Uterus (tissue), 4 donors: ENCODE data around the gene GPHB5. TPM values are rescaled to one million over a fixed set of nuclear protein-coding genes. Genes with fewer than 3 reads are reported as not detected.

ENCODE experiments used
- DNase-seq, 2 donors: peaks; one replicate each; pipeline ENCODE4 v3.0.0-alpha.2; 2019 to 2020
- H3K27ac ChIP-seq, 2 donors: fragments of 200-600 bp; sonication (generic); 1 replicate in 1 of 2; 2 replicates in 1 of 2; pipeline ENCODE4 v1.5.1; 2016 to 2018
- H3K27me3 ChIP-seq, 2 donors: fragments of 200-600 bp; sonication (generic); one replicate each; pipeline ENCODE4 v1.5.1; 2018 to 2019; ENCODE audit warnings: control low read depth in 1 of 2
- H3K36me3 ChIP-seq, 2 donors: fragments of 200-600 bp; sonication (generic); one replicate each; pipeline ENCODE4 v1.5.1; 2019; ENCODE audit warnings: control low read depth in 1 of 2
- H3K4me1 ChIP-seq, 2 donors: fragments of 200-600 bp; sonication (generic); one replicate each; pipeline ENCODE4 v1.5.1; 2018 to 2019; ENCODE audit warnings: control low read depth in 1 of 2
- H3K4me3 ChIP-seq, 2 donors: fragments of 200-600 bp; sonication (generic); 1 replicate in 1 of 2; 2 replicates in 1 of 2; pipeline ENCODE4 v1.5.1; 2018 to 2019; ENCODE audit warnings: mild to moderate bottlenecking in 1 of 2
- H3K9me3 ChIP-seq, 2 donors: fragments of 200-600 bp; sonication (generic); one replicate each; pipeline ENCODE4 v1.5.1; 2019; ENCODE audit warnings: control low read depth in 1 of 2
- POLR2A ChIP-seq, 2 donors: fragments of 450-650 bp; IDR thresholded peaks; one replicate each; pipeline ENCODE4 v1.6.1; 2016; ENCODE audit warnings: antibody characterized with exemption in 2 of 2, mild to moderate bottlenecking in 1 of 2, moderate library complexity in 1 of 2
- intact Hi-C: fragments of 100-400 bp; cut with DNase I; formaldehyde crosslinking; loops from one replicate; pipeline ENCODE4 v1.15.1; 2023; ENCODE audit warnings: low total_unique reads
- total RNA-seq, 4 donors: library from RNA; depleted of rRNA in 3 of 4; stranded (reverse); fragments of >200 nt in 3 of 4; gene quantifications; one replicate each; pipeline versions ENCODE4 v1.1.0 to v1.2.4, GENCODE V29; 2014 to 2023
- TF ChIP-seq, protein P1 (sequence below), 4 experiments: fragments of 200-600 bp in 2 of 4; fragments of 450-650 bp in 2 of 4; sonication (generic) in 2 of 4; IDR thresholded peaks; one replicate each; pipeline ENCODE4 v1.5.1; 2016 to 2019; ENCODE audit warnings: antibody characterized with exemption in 4 of 4, mild to moderate bottlenecking in 2 of 4, moderate library complexity in 1 of 4
- donor health status: DM: yes; HTN: yes; CAD: no.

The GPHB5 gene
- total RNA-seq, 4 donors from 2014 or later = not detected

DNA sequence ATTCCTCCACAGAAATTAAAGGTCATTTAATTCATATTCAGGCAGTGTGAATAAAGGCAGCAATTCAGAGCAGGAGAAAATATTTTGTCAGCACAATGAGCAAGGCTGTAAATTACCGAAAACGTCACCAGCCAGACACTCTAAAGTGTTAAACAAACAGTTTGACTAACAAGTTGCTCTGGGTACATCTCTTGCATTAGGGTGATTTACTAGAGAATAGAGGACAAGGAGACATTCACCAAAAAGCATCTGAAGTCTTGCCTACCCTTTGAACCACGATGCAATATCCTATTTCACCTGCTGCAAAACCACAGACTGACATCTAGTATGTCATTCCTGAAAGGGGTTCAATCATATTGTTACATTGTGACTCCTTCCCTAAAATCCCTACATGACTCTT lies 27.1 kb upstream of the GPHB5 start:
- no peak overlapping the region for H3K4me3 ChIP-seq

DNA sequence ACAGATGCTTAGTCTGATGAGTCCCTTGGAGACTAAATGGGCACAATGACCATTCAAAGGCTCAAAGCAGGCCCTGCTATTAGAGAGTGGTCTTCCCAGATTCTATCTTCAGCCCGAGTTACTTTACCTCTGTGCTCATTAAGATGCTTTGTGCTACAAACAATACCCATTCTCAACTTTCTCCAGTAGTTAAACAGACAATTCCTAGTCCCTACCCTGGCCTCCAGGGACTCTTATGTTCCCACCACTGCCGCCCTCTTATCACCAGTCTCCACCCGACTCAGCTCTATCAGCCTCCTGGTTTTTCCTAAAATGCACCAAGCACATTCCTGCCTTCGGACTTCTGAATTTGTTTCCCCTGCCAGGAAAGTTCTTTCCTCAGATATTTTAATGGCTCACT lies 25.6 kb upstream of the GPHB5 start:
- no peak for DNase-seq
- Histone ChIP-seq H3K9me3 (no peaks in the 10 kb centered on the region), H3K27ac (no peak overlapping the region), H3K36me3 (no peaks in the 10 kb centered on the region), H3K4me1 (no peaks in the 10 kb centered on the region), H3K4me3 (no peak overlapping the region), H3K27me3 (no peaks in the 10 kb centered on the region)
- no peak for TF ChIP-seq POLR2A (IDR thresholded peaks at IDR 0.05)
- intact Hi-C loops = no loop called here

More for the DNA sequence above, 27.1 kb upstream of the GPHB5 start:
- TF ChIP-seq, protein P1, sequence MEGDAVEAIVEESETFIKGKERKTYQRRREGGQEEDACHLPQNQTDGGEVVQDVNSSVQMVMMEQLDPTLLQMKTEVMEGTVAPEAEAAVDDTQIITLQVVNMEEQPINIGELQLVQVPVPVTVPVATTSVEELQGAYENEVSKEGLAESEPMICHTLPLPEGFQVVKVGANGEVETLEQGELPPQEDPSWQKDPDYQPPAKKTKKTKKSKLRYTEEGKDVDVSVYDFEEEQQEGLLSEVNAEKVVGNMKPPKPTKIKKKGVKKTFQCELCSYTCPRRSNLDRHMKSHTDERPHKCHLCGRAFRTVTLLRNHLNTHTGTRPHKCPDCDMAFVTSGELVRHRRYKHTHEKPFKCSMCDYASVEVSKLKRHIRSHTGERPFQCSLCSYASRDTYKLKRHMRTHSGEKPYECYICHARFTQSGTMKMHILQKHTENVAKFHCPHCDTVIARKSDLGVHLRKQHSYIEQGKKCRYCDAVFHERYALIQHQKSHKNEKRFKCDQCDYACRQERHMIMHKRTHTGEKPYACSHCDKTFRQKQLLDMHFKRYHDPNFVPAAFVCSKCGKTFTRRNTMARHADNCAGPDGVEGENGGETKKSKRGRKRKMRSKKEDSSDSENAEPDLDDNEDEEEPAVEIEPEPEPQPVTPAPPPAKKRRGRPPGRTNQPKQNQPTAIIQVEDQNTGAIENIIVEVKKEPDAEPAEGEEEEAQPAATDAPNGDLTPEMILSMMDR (IDR thresholded peaks at IDR 0.05) = no peak
- no peak for TF ChIP-seq POLR2A (IDR thresholded peaks at IDR 0.05)
- Histone ChIP-seq H3K27me3 (no peaks in the 10 kb centered on the region), H3K9me3 (no peaks in the 10 kb centered on the region), H3K27ac (no peak overlapping the region), H3K4me1 (no peaks in the 10 kb centered on the region), H3K36me3 (no peaks in the 10 kb centered on the region)
- no peak for DNase-seq
- intact Hi-C loops = no loop called here

DNA sequence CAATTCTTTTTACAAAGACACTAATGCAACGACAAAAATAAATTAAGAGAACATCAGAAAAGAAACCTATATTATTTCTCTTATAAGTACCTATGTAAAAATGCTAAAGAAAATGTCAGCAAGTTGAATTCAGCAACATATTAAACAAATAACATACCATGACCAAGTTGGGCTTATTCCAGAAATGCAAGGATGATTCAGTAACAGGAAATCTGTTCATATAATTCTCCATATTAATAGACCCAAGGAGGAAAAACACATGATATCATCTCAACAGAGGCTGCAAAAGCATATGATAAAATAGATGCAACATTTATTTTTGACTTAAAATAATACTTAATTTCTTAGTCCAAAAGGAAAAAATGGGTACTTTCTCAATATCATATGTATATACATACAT lies 25.1 kb upstream of the GPHB5 start:
- no peak overlapping the region for H3K27ac ChIP-seq
- intact Hi-C loops = no loop called here
- no peak overlapping the region for H3K4me3 ChIP-seq
- no peaks in the 10 kb centered on the region for H3K9me3 ChIP-seq
- TF ChIP-seq POLR2A (IDR thresholded peaks at IDR 0.05) = no peak
- TF ChIP-seq, protein P1 (IDR thresholded peaks at IDR 0.05) = no peak
- no peaks in the 10 kb centered on the region for H3K4me1 ChIP-seq
- no peaks in the 10 kb centered on the region for H3K27me3 ChIP-seq
- no peak for DNase-seq
- H3K36me3 ChIP-seq = no peaks in the 10 kb centered on the region

DNA sequence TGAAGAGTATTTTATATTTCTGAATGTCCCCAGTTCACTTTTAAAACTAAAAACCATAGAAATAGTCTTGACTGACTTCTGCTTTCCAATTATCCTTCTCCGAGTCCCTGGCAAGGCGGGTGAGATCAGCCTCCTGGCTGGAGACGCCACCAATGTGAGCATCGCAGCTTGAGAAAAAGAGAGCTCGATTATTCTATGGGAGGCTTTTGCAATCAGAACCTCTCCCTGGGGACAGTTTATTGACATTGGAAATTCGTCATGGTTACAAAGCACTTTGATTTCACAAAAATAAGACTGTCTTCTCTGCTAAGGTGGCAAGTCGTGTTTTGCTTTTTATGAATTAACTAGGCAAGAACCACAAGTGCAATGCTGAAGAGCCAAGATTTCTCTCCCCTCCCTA lies 23.6 kb upstream of the GPHB5 start:
- H3K36me3 ChIP-seq = no peaks in the 10 kb centered on the region

DNA sequence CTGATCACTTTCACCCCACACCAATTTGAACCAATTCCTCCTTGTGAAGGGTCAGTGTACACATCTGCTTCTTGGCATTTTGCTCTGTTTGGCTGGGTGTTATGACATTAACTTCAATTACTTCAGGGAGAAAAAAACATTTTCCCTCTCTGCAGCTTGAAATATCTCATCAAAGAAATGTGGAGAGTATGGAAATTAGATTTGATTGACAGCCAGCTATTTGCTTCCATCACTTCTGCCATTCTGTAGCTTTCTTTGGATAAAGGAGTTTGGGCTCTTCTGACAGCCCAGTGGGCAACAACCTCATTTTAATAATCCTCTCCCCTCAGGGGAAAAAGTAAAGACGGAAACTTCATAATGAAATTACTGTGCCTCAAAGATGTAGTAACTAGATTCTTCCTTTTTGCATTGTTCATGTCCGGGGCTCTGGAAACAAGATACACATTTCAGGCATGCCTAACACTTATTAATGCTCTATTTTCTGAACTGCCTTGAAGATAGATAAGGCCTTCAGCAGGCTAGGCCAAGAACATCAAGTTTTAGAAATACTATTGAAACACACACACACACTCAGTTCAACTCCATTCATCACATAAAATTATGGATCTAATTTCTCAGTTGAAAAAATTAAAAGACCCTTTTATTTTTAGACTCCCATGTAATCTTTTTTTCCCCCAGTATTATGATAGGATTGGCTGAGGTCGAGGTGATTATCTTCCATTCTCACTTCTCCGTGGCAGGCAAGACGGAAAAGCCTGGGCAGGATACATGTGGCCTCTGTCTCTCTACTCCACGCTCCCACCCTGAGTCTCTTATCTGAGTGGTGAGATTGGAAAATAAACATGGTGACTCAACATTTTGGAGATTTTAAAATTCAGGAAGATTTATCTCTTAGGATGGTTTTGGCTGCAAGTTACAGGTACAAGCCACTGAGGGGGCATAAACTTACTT lies 10.3 kb upstream of the GPHB5 start:
- H3K27ac ChIP-seq = no peak overlapping the region
- intact Hi-C loops = no loop called here
- no peaks in the 10 kb centered on the region for H3K4me1 ChIP-seq
- H3K9me3 ChIP-seq = no peaks in the 10 kb centered on the region
- H3K27me3 ChIP-seq = no peaks in the 10 kb centered on the region
- no peak for TF ChIP-seq POLR2A (IDR thresholded peaks at IDR 0.05)
- TF ChIP-seq, protein P1 (IDR thresholded peaks at IDR 0.05) = no peak
- H3K36me3 ChIP-seq = no peaks in the 10 kb centered on the region
- no peak for DNase-seq
- H3K4me3 ChIP-seq = no peak overlapping the region

More for the DNA sequence above, 23.6 kb upstream of the GPHB5 start:
- H3K9me3 ChIP-seq = no peaks in the 10 kb centered on the region
- no peaks in the 10 kb centered on the region for H3K4me1 ChIP-seq
- TF ChIP-seq, protein P1 (IDR thresholded peaks at IDR 0.05) = no peak
- TF ChIP-seq POLR2A (IDR thresholded peaks at IDR 0.05) = no peak
- intact Hi-C loops = no loop called here
- no peak overlapping the region for H3K4me3 ChIP-seq
- no peak overlapping the region for H3K27ac ChIP-seq
- no peak for DNase-seq
- no peaks in the 10 kb centered on the region for H3K27me3 ChIP-seq
